Gastroesophageal sphincter (tissue), 4 donors: ENCODE data around the gene KLHDC8A. TPM values are rescaled to one million over a fixed set of nuclear protein-coding genes. Genes with fewer than 3 reads are reported as not detected.

Experiments used
- ATAC-seq: fragments of 150-250 bp; one replicate; pipeline ENCODE4 v1.9.1; 2016; ENCODE audit warnings: mild to moderate bottlenecking, moderate library complexity
- H3K27ac ChIP-seq, 4 donors: fragments of 200-600 bp; sonication (generic) in 3 of 4; 1 replicate in 3 of 4; 2 replicates in 1 of 4; pipeline ENCODE4 v1.5.1; 2016 to 2019
- H3K27me3 ChIP-seq: fragments of 200-600 bp; sonication (generic); one replicate; pipeline ENCODE4 v1.5.1; 2019
- H3K36me3 ChIP-seq, 2 donors: fragments of 200-600 bp; sonication (generic); one replicate each; pipeline ENCODE4 v1.5.1; 2019; ENCODE audit warnings: control low read depth in 1 of 2
- H3K4me1 ChIP-seq, 3 donors: fragments of 200-600 bp; sonication (generic); 1 replicate in 2 of 3; 2 replicates in 1 of 3; pipeline ENCODE4 v1.5.1; 2016 to 2019; ENCODE audit warnings: control low read depth in 2 of 3
- H3K4me3 ChIP-seq, 2 donors: fragments of 200-600 bp; sonication (generic); one replicate each; pipeline ENCODE4 v1.5.1; 2019; ENCODE audit warnings: mild to moderate bottlenecking in 1 of 2, moderate library complexity in 1 of 2
- H3K9me3 ChIP-seq, 3 donors: fragments of 200-600 bp; sonication (generic); one replicate each; pipeline ENCODE4 v1.5.1; 2017 to 2019; ENCODE audit warnings: control low read depth in 2 of 3
- CTCF ChIP-seq, 4 experiments: fragments of 200-600 bp in 2 of 4; fragments of 450-650 bp in 2 of 4; sonication (generic) in 1 of 4; IDR thresholded peaks; one replicate each; pipeline ENCODE4 v1.5.1; 2017 to 2019; ENCODE audit warnings: antibody characterized with exemption in 4 of 4, mild to moderate bottlenecking in 2 of 4, moderate library complexity in 2 of 4
- EP300 ChIP-seq: sonication (generic); formaldehyde crosslinking; IDR thresholded peaks from one replicate; pipeline ENCODE4 v1.6.1; 2017; ENCODE audit warnings: antibody characterized with exemption, mild to moderate bottlenecking
- POLR2A ChIP-seq, 2 donors: fragments of 450-650 bp; IDR thresholded peaks; one replicate each; pipeline ENCODE4 v1.6.1; 2017; ENCODE audit warnings: antibody characterized with exemption in 2 of 2, mild to moderate bottlenecking in 2 of 2, moderate library complexity in 1 of 2
- POLR2AphosphoS5 ChIP-seq: sonication (generic); formaldehyde crosslinking; IDR thresholded peaks from one replicate; pipeline ENCODE4 v1.6.1; 2017; ENCODE audit warnings: antibody characterized with exemption
- WGBS, 2 donors: methylation state at CpG; one replicate each; pipeline ENCODE4 v1.1.5; 2018; ENCODE audit warnings: low coverage in 1 of 2; 5-methylcytosine and 5-hydroxymethylcytosine counted together
- total RNA-seq, 4 donors: library from RNA; depleted of rRNA; stranded (reverse); fragments of >200 nt; gene quantifications; one replicate each; pipeline ENCODE4 v1.1.0, GENCODE V29; 2016

The KLHDC8A gene
- total RNA-seq, 4 donors from 2014 or later = 0.16 to 0.40 (median 0.31) TPM; not detected in 1

- WGBS, 2 donors = 59 to 84% methylated on average over 4 to 6 of the region's 11 CpGs
- no peak overlapping the region for H3K27ac ChIP-seq
- no peak for TF ChIP-seq EP300
- no peak for TF ChIP-seq POLR2AphosphoS5
- no peak for TF ChIP-seq POLR2A (IDR thresholded peaks at IDR 0.05)
- TF ChIP-seq CTCF (IDR thresholded peaks at IDR 0.05) = no peak
- H3K9me3 ChIP-seq = no peaks in the 10 kb centered on the region
- ATAC-seq = no peak
- peaks cover 15% of the 10 kb centered on the region for H3K27me3 ChIP-seq
- H3K36me3 ChIP-seq = no peaks in the 10 kb centered on the region
- H3K4me3 ChIP-seq = no peak overlapping the region
- H3K4me1 ChIP-seq = no peaks in the 10 kb centered on the region
Observed at GRCh38 chr1:205332015-205332791, 24.5 kb downstream of the KLHDC8A start.

GRCh38 chr1:205330150-205330549, 26.6 kb downstream of the KLHDC8A start:
- peaks cover 32% of the 10 kb centered on the region for H3K27me3 ChIP-seq
- peaks cover 0 to 3% (median 0%) of the 10 kb centered on the region in 3 donors for H3K4me1 ChIP-seq
- H3K36me3 ChIP-seq = no peaks in the 10 kb centered on the region
- TF ChIP-seq POLR2A (IDR thresholded peaks at IDR 0.05) = no peak
- TF ChIP-seq EP300 = no peak
- H3K9me3 ChIP-seq = no peaks in the 10 kb centered on the region
- ATAC-seq = no peak
- no peak overlapping the region for H3K27ac ChIP-seq
- no peak overlapping the region for H3K4me3 ChIP-seq
- WGBS, 2 donors = 38% methylated on average over 2 of the region's 2 CpGs; no CpG with 5 or more reads in 1 of the 2 donors

- no peak for TF ChIP-seq POLR2A (IDR thresholded peaks at IDR 0.05)
- no peak for TF ChIP-seq EP300
- TF ChIP-seq POLR2AphosphoS5 = no peak
- no peak for TF ChIP-seq CTCF (IDR thresholded peaks at IDR 0.05)
- no peak for ATAC-seq
- no peak overlapping the region for H3K27ac ChIP-seq
- WGBS, 2 donors = 80% methylated on average over 1 of the region's 5 CpGs; no CpG with 5 or more reads in 1 of the 2 donors
- H3K4me3 ChIP-seq = no peak overlapping the region
- peaks cover 27% of the 10 kb centered on the region for H3K27me3 ChIP-seq
- no peaks in the 10 kb centered on the region for H3K36me3 ChIP-seq
- H3K4me1 ChIP-seq = peaks cover 0 to 7% (median 0%) of the 10 kb centered on the region in 3 donors
- no peaks in the 10 kb centered on the region for H3K9me3 ChIP-seq
Observed at GRCh38 chr1:205329719-205330118, 27.0 kb downstream of the KLHDC8A start.

- H3K4me1 ChIP-seq = peaks cover 0 to 7% (median 0%) of the 10 kb centered on the region in 3 donors
- H3K9me3 ChIP-seq = no peaks in the 10 kb centered on the region
- H3K4me3 ChIP-seq = no peak overlapping the region
- ATAC-seq = no peak
- H3K27ac ChIP-seq = no peak overlapping the region
- H3K27me3 ChIP-seq = peaks cover 25% of the 10 kb centered on the region
- no peaks in the 10 kb centered on the region for H3K36me3 ChIP-seq
- WGBS, 2 donors = 50 to 100% methylated on average over 1 to 3 of the region's 4 CpGs
- no peak for TF ChIP-seq EP300
- TF ChIP-seq POLR2AphosphoS5 = no peak
- no peak for TF ChIP-seq CTCF (IDR thresholded peaks at IDR 0.05)
- no peak for TF ChIP-seq POLR2A (IDR thresholded peaks at IDR 0.05)
Observed at GRCh38 chr1:205328476-205328875, 28.2 kb downstream of the KLHDC8A start.

- no peak overlapping the region for H3K27ac ChIP-seq
- TF ChIP-seq POLR2AphosphoS5 = no peak
- no peak for TF ChIP-seq EP300
- no peak for TF ChIP-seq POLR2A (IDR thresholded peaks at IDR 0.05)
- TF ChIP-seq CTCF (IDR thresholded peaks at IDR 0.05) = no peak
- ATAC-seq = no peak
- H3K4me1 ChIP-seq = peaks cover 0 to 10% (median 0%) of the 10 kb centered on the region in 3 donors
- H3K4me3 ChIP-seq = no peak overlapping the region
- WGBS, 2 donors = 56 to 69% methylated on average over 5 to 7 of the region's 11 CpGs
- H3K9me3 ChIP-seq = no peaks in the 10 kb centered on the region
- H3K27me3 ChIP-seq = peaks cover 25% of the 10 kb centered on the region
- no peaks in the 10 kb centered on the region for H3K36me3 ChIP-seq
Observed at GRCh38 chr1:205326812-205327466, 29.8 kb downstream of the KLHDC8A start.
